SU-DHL-6 (cell line): ENCODE results near the gene ARHGEF4.

Source experiments
- EZH2phosphoT487 ChIP-seq: fragments of 200-600 bp; sonication (generic), shearing (Covaris generic); conservative IDR thresholded peaks from 2 replicates; pipeline ENCODE4 v1.6.1; 2018; ENCODE audit warnings: mild to moderate bottlenecking, antibody characterized with exemption, low read length, moderate library complexity, mixed read lengths
- TF ChIP-seq, protein P1 (sequence below): fragments of 200-600 bp; sonication (generic); IDR thresholded peaks from one replicate; pipeline ENCODE4 v1.5.1; 2017; ENCODE audit warnings: antibody characterized with exemption, mild to moderate bottlenecking, low read length, moderate library complexity; ENCODE audit not compliant: insufficient read depth, poor library complexity, severe bottlenecking

DNA sequence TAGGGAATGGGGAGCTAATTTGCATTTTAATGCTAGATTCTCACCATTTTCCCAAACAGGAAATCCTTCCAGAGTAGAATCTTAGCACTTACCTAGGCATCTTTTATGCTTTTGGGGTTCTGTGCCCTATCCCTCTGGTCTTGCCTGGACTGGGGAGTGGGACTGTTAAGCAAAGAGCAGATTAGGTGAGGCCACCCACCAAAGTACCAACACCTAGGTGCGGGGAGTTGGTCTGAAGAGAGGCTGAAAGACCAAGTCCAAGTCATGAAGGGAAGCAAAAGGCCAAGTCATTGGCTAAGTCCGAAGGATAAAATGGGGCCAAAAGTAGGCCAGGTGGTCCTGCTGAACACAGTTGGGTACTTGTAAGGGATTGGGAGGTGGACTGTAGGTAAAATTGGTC lies 169.8 kb downstream of the ARHGEF4 start:
- TF ChIP-seq, protein P1, sequence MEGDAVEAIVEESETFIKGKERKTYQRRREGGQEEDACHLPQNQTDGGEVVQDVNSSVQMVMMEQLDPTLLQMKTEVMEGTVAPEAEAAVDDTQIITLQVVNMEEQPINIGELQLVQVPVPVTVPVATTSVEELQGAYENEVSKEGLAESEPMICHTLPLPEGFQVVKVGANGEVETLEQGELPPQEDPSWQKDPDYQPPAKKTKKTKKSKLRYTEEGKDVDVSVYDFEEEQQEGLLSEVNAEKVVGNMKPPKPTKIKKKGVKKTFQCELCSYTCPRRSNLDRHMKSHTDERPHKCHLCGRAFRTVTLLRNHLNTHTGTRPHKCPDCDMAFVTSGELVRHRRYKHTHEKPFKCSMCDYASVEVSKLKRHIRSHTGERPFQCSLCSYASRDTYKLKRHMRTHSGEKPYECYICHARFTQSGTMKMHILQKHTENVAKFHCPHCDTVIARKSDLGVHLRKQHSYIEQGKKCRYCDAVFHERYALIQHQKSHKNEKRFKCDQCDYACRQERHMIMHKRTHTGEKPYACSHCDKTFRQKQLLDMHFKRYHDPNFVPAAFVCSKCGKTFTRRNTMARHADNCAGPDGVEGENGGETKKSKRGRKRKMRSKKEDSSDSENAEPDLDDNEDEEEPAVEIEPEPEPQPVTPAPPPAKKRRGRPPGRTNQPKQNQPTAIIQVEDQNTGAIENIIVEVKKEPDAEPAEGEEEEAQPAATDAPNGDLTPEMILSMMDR, result no peak
- no peak for TF ChIP-seq EZH2phosphoT487
